Stimulated activated CD8-positive, alpha-beta memory T cell treated with anti-CD3 and anti-CD28 coated beads, Interleukin-15, amount 100 ng/mL, for 1 hour (primary cell): Measurements from ENCODE around the gene AKTIP.
"Not testable (repeated sequence)": the region's sequence is repeated elsewhere in the genome, so short reads cannot be mapped to it uniquely, and the experiment has no call there.

Source experiments
- DNase-seq: peaks from one replicate; pipeline ENCODE4 v3.0.0-alpha.2; 2020; ENCODE audit warnings: low read depth

Gene AKTIP

GRCh38 chr16:53502331-53503269, at the start of gene AKTIP:
AKTIP (minus strand) TSS chr16:53503209; CDS start chr16:53500259, 2,950 bp downstream.
- DNase-seq: no peak

- peak; percentile 19 for DNase-seq
Observed at GRCh38 chr16:53549970-53550690, 47.1 kb upstream of the AKTIP start.

- no peak for DNase-seq
Observed at GRCh38 chr16:53546988-53547391, 44.0 kb upstream of the AKTIP start.

GRCh38 chr16:53545433-53545832, 42.4 kb upstream of the AKTIP start:
- DNase-seq: peak; percentile 6

GRCh38 chr16:53542283-53542682, 39.3 kb upstream of the AKTIP start:
- no peak for DNase-seq

GRCh38 chr16:53541326-53541725, 38.3 kb upstream of the AKTIP start:
- DNase-seq: no peak

GRCh38 chr16:53539759-53540718, 37.0 kb upstream of the AKTIP start:
- not testable (repeated sequence) for DNase-seq

GRCh38 chr16:53539346-53539745, 36.3 kb upstream of the AKTIP start:
- not testable (repeated sequence) for DNase-seq

GRCh38 chr16:53537626-53538025, 34.6 kb upstream of the AKTIP start:
- DNase-seq: no peak

GRCh38 chr16:53534206-53534605, 31.2 kb upstream of the AKTIP start:
- no peak for DNase-seq

- no peak for DNase-seq
Observed at GRCh38 chr16:53530741-53531140, 27.7 kb upstream of the AKTIP start.

GRCh38 chr16:53530046-53530445, 27.0 kb upstream of the AKTIP start:
- DNase-seq: no peak

- no peak for DNase-seq
Observed at GRCh38 chr16:53529513-53529912, 26.5 kb upstream of the AKTIP start.

GRCh38 chr16:53528797-53529196, 25.8 kb upstream of the AKTIP start:
- DNase-seq: no peak

- DNase-seq: no peak
Observed at GRCh38 chr16:53523971-53524548, 21.1 kb upstream of the AKTIP start.

- DNase-seq: no peak
Observed at GRCh38 chr16:53523126-53523804, 20.3 kb upstream of the AKTIP start.

- no peak for DNase-seq
Observed at GRCh38 chr16:53519417-53520091, 16.5 kb upstream of the AKTIP start.

- peak; percentile 52 for DNase-seq
Observed at GRCh38 chr16:53518550-53519416, 15.8 kb upstream of the AKTIP start.

GRCh38 chr16:53517851-53518250, 14.8 kb upstream of the AKTIP start:
- DNase-seq: no peak
